Liver (tissue), 9 donors: ENCODE measurements around the gene AGPAT4. TPM values are rescaled to one million over a fixed set of nuclear protein-coding genes. Genes with fewer than 3 reads are reported as not detected.

Source experiments
- DNase-seq: peaks from one replicate; pipeline ENCODE4 v3.0.0-alpha.2; 2017; ENCODE audit warnings: low spot score
- H3K27ac ChIP-seq, 2 donors: one replicate each; pipeline ENCODE4 v1.7.0; 2013; ENCODE audit warnings: inconsistent platforms in 2 of 2, low read length in 2 of 2, control low read depth in 1 of 2, low read depth in 1 of 2, mild to moderate bottlenecking in 1 of 2
- H3K27me3 ChIP-seq, 4 donors: one replicate each; pipeline versions ENCODE4 v1.6.1 to v1.7.0; 2013; ENCODE audit warnings: low read length in 3 of 4, inconsistent platforms in 1 of 4, mild to moderate bottlenecking in 1 of 4, moderate library complexity in 1 of 4; ENCODE audit not compliant: control insufficient read depth in 4 of 4, insufficient read depth in 4 of 4
- H3K36me3 ChIP-seq, 4 donors: one replicate each; pipeline versions ENCODE4 v1.6.1 to v1.7.0; 2013; ENCODE audit warnings: low read length in 3 of 4, mild to moderate bottlenecking in 3 of 4, low read depth in 1 of 4, moderate library complexity in 1 of 4; ENCODE audit not compliant: control insufficient read depth in 4 of 4, insufficient read depth in 3 of 4
- H3K4me1 ChIP-seq, 4 donors: one replicate each; pipeline versions ENCODE4 v1.6.1 to v1.7.0; 2013; ENCODE audit warnings: low read length in 3 of 4, mild to moderate bottlenecking in 3 of 4, moderate library complexity in 1 of 4; ENCODE audit not compliant: control insufficient read depth in 4 of 4, insufficient read depth in 4 of 4
- H3K4me3 ChIP-seq, 3 donors: one replicate each; pipeline versions ENCODE4 v1.6.1 to v1.7.0; 2013; ENCODE audit warnings: low read length in 3 of 3, control low read depth in 1 of 3, low read depth in 1 of 3, mild to moderate bottlenecking in 1 of 3
- H3K9ac ChIP-seq, 2 donors: one replicate each; pipeline ENCODE4 v1.7.0; 2013; ENCODE audit warnings: low read length in 2 of 2, mild to moderate bottlenecking in 2 of 2, moderate library complexity in 2 of 2, control low read depth in 1 of 2, low read depth in 1 of 2
- H3K9me3 ChIP-seq, 4 donors: one replicate each; pipeline versions ENCODE4 v1.6.1 to v1.7.0; 2013; ENCODE audit warnings: low read length in 3 of 4; ENCODE audit not compliant: control insufficient read depth in 4 of 4
- CTCF ChIP-seq: fragments of 150-350 bp; IDR thresholded peaks from 2 replicates; pipeline ENCODE4 v1.5.1; 2017; ENCODE audit warnings: improper control_type of control experiment, low read depth, low read length; ENCODE audit not compliant: missing input control
- FOXA2 ChIP-seq: IDR thresholded peaks from 2 replicates; pipeline ENCODE4 v1.6.1; 2016; ENCODE audit warnings: antibody characterized with exemption
- HNF4A ChIP-seq, 2 donors: conservative IDR thresholded peaks; 2 replicates each; pipeline ENCODE4 v1.6.1; 2016; ENCODE audit warnings: antibody characterized with exemption in 2 of 2, mild to moderate bottlenecking in 2 of 2
- NR2F2 ChIP-seq: IDR thresholded peaks from 2 replicates; pipeline ENCODE4 v1.6.1; 2016; ENCODE audit warnings: antibody characterized with exemption
- REST ChIP-seq: IDR thresholded peaks from 2 replicates; pipeline ENCODE4 v1.6.1; 2016; ENCODE audit warnings: antibody characterized with exemption, mild to moderate bottlenecking
- TAF1 ChIP-seq: conservative IDR thresholded peaks from 2 replicates; pipeline ENCODE4 v1.6.1; 2016; ENCODE audit warnings: antibody characterized with exemption, mild to moderate bottlenecking
- WGBS: extraction: QIAGEN DNeasy Blood & Tissue Kit; methylation state at CpG from one replicate; pipeline ENCODE4 v1.1.7; 2013; 5-methylcytosine and 5-hydroxymethylcytosine counted together
- polyA plus RNA-seq, 2 donors: library from polyadenylated mRNA; stranded (reverse) in 1 of 2; unstranded in 1 of 2; fragments of 200-250 nt in 1 of 2; fragments of >200 nt in 1 of 2; fragmentation: Nextera tagmentation in 1 of 2; extraction: Ambion mirVana in 1 of 2; gene quantifications; one replicate each; pipeline versions ENCODE4 v1.2.1 to v1.2.3, GENCODE V29; 2013 to 2015
- total RNA-seq, 2 donors: library from RNA; depleted of rRNA; stranded (reverse); fragments of >200 nt; gene quantifications; one replicate each; pipeline ENCODE4 v1.2.3, GENCODE V29; 2014
- TF ChIP-seq, protein P1 (sequence below): IDR thresholded peaks from 2 replicates; pipeline ENCODE4 v1.6.1; 2016; ENCODE audit warnings: antibody characterized with exemption
- donor health status: healthy.
- donor health status: healthy.
- donor health status: healthy.
- donor health status: healthy.
- donor health status: healthy.

Gene AGPAT4
- total and polyA plus RNA-seq, 4 donors = 0.44 to 17.5 (median 0.69) TPM

GRCh38 chr6:161246725-161247124 lies 27.1 kb downstream of the AGPAT4 start:
- 96% methylated on average over 2 of the region's 2 CpGs for WGBS
- no peaks in the 10 kb centered on the region for H3K9me3 ChIP-seq
- H3K36me3 ChIP-seq = no peaks in the 10 kb centered on the region
- DNase-seq = no peak
- no peak overlapping the region for H3K27ac ChIP-seq
- H3K4me1 ChIP-seq = no peaks in the 10 kb centered on the region
- H3K27me3 ChIP-seq = no peaks in the 10 kb centered on the region
- no peak overlapping the region for H3K9ac ChIP-seq
- TF ChIP-seq, protein P1, sequence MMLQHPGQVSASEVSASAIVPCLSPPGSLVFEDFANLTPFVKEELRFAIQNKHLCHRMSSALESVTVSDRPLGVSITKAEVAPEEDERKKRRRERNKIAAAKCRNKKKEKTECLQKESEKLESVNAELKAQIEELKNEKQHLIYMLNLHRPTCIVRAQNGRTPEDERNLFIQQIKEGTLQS = no peak
- no peak for TF ChIP-seq REST
- H3K4me3 ChIP-seq = no peak overlapping the region

DNA sequence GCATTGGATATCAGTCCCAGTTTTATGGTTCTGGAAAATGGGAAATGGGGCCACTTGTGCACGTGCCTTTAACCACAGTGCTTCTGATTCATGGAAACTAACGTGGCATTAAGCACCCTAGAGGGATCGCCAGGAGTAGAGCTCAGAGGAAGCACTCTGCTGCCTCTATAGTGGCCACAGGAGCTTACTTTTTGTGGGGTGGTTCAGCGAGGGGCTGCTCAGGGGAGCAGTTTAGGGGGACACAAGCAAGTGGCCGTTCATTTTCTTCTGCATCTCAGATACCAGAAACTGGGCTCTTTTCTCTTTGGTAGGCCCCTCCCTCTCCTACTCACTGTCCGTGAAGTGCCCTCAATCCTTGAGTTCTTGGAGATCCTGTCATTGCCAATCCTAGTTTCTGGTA lies 28.5 kb downstream of the AGPAT4 start:
- H3K4me3 ChIP-seq = no peak overlapping the region
- H3K9ac ChIP-seq = no peak overlapping the region
- no peaks in the 10 kb centered on the region for H3K4me1 ChIP-seq
- no peak for DNase-seq
- H3K36me3 ChIP-seq = no peaks in the 10 kb centered on the region
- H3K27me3 ChIP-seq = no peaks in the 10 kb centered on the region
- no peak overlapping the region for H3K27ac ChIP-seq
- TF ChIP-seq HNF4A (conservative IDR thresholded peaks at IDR 0.05) (no peak), CTCF (no peak), FOXA2 (no peak), NR2F2 (no peak)
- no peaks in the 10 kb centered on the region for H3K9me3 ChIP-seq
- WGBS = 88% methylated on average over 6 of the region's 6 CpGs

DNA sequence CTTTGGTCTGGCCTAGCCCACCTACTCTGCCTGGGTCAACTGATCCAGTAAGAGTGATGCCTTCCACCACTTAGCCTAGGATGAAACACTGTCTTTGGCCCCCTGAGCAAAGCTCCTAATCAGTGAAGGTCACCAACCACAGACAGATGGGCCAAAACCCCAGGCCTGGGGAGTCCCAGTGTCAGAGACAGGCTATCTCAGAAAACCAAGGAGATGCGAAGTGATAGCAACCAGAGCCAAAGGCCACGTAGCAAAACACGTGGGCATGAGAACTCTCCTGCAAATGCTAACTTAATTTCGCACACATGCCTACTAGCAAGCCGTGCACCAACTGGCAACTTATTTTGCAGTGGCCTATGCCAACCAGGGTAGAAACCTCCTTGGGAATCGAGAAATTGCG lies 29.1 kb downstream of the AGPAT4 start:
- Histone ChIP-seq H3K9me3 (no peaks in the 10 kb centered on the region), H3K27ac (no peak overlapping the region), H3K36me3 (no peaks in the 10 kb centered on the region), H3K4me3 (no peak overlapping the region), H3K4me1 (no peaks in the 10 kb centered on the region), H3K9ac (no peak overlapping the region), H3K27me3 (no peaks in the 10 kb centered on the region)
- WGBS = 94% methylated on average over 7 of the region's 7 CpGs
- DNase-seq = no peak
- TF ChIP-seq TAF1 = no peak
